ENCODE results near the gene CST3. TPM values are rescaled to one million over a fixed set of nuclear protein-coding genes. Genes with fewer than 3 reads are reported as not detected.

CST3 gene
- total RNA-seq, 1 donor from 2014 or later: 1,106 TPM

DNA sequence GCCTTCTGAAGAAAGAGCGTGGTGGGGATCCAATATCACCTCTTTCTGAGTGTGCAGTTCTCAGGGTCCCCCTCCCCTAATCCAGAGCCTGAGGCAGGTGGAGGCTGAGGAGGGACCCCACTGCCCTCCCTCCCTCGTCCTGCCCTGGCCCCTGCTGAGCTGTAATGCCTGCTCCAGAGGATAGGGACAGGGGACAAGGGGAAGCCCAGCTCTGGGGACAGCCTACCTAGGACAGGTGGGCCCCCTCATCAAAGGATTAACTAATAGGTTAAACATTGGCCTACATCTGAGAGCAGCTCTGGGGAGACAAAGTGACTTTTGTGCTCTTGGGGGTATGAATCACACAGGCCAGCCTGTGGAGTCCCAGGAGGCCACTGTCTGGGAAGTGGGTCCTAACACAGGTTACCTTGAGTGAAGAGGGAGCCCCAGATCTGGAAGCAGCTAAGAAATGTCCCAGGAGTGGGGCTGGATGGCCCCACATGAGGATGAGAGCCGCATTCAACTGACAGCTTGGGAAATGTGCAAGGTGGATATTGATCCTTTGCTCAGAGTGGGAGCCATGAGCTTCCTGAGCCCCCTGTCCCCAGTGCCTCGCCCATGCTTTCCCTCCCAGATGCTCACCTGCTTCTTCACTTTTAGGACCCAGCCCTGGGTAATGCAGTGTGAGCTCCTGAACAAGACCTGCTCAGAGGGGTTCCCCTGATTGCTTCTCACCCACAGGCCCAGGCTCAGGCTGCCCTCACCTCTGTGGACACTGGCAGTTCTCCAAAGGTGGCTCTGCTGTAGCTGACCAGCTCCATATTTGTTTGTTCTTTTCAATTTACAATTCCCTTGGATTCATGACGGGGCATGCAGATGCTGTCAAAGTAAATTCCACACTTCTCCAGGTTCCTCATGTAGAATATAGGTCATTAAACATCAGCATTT lies 51.7 kb downstream of the CST3 start:
- Histone ChIP-seq H3K27me3 (no peaks in the 10 kb centered on the region), H3K27ac (no peak overlapping the region), H3K36me3 (no peaks in the 10 kb centered on the region), H3K4me3 (no peak overlapping the region), H3K4me1 (no peaks in the 10 kb centered on the region), H3K9me3 (no peaks in the 10 kb centered on the region)
- intact Hi-C loops (cut with DNase I): no loop called here
- TF ChIP-seq POLR2A (IDR thresholded peaks at IDR 0.05) (no peak), POLR2AphosphoS5 (IDR thresholded peaks at IDR 0.05; ENCODE audit: insufficient read depth in 1 of 2, low read depth in 1 of 2) (no peak)
- TF ChIP-seq, protein P1, sequence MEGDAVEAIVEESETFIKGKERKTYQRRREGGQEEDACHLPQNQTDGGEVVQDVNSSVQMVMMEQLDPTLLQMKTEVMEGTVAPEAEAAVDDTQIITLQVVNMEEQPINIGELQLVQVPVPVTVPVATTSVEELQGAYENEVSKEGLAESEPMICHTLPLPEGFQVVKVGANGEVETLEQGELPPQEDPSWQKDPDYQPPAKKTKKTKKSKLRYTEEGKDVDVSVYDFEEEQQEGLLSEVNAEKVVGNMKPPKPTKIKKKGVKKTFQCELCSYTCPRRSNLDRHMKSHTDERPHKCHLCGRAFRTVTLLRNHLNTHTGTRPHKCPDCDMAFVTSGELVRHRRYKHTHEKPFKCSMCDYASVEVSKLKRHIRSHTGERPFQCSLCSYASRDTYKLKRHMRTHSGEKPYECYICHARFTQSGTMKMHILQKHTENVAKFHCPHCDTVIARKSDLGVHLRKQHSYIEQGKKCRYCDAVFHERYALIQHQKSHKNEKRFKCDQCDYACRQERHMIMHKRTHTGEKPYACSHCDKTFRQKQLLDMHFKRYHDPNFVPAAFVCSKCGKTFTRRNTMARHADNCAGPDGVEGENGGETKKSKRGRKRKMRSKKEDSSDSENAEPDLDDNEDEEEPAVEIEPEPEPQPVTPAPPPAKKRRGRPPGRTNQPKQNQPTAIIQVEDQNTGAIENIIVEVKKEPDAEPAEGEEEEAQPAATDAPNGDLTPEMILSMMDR (IDR thresholded peaks at IDR 0.05): no peak
- DNase-seq (ENCODE audit: extremely low spot score in 2 of 2): peak in 1 of 2 donors; percentile 47

DNA sequence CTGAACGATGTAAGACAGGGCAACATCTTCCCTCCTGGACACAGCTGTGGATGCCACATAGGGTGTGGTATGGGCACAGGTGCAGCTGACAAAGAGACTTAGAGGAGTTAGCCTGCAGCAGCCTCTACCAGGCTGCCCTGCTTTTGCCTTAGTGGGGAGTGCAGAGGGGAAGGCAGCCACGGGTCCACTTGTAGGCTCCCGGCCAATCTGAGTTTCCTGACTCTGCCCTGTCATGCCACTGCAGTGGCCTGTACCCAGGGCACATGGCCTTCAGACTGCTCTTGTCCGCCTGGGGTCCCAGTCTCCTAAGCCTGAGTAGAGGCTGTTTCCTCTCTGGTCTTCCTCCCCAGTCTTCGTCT lies 52.3 kb downstream of the CST3 start:
- H3K4me1 ChIP-seq: no peaks in the 10 kb centered on the region
- no peak for DNase-seq (ENCODE audit: extremely low spot score in 2 of 2)
- intact Hi-C loops (cut with DNase I): no loop called here
- H3K9me3 ChIP-seq: no peaks in the 10 kb centered on the region
- H3K36me3 ChIP-seq: no peaks in the 10 kb centered on the region
- TF ChIP-seq POLR2A (IDR thresholded peaks at IDR 0.05) (no peak), POLR2AphosphoS5 (IDR thresholded peaks at IDR 0.05; ENCODE audit: insufficient read depth in 1 of 2, low read depth in 1 of 2) (no peak)
- TF ChIP-seq, protein P1 (IDR thresholded peaks at IDR 0.05): no peak
- no peak overlapping the region for H3K4me3 ChIP-seq
- no peak overlapping the region for H3K27ac ChIP-seq
- no peaks in the 10 kb centered on the region for H3K27me3 ChIP-seq

DNA sequence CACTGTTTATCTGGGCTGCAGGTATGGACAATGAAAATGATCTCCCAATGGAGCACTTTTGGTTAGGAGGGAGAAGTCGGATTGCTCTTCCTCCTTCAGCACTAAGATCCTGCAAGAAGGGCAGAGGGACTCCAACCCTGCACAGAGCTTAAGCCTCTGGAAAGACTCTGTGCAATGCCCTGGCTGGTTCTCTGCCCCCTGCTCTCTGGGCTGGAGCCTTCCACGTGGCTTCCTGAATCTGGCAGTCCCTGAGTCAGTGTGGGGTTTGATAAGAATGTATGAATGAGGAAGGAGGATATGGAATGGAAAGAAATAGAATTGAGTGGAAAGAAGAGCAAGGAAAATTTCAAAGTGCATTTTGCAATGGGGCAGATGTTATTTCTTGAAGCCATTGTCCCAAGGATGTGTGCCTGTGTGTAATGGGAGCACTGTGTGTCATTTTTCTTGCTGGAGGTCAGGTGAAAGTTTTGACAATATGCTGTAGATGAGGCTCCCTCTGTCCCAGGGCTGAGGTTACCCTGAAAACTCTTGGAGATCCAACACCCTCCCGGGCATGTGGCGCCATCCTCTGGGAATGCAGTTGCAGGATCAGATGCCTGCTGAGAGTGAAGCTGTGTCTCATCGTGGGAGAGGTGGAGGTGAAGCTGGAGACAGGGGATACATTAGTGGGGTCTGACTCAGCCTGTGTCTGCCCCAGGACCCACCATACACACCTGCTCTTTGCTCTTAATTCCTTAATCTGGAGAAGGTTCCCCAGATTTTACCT lies 53.1 kb downstream of the CST3 start:
- Histone ChIP-seq H3K36me3 (no peaks in the 10 kb centered on the region), H3K27me3 (no peaks in the 10 kb centered on the region), H3K4me1 (no peaks in the 10 kb centered on the region), H3K4me3 (no peak overlapping the region), H3K9me3 (no peaks in the 10 kb centered on the region), H3K27ac (no peak overlapping the region)
- intact Hi-C loops (cut with DNase I): no loop called here
- no peak for TF ChIP-seq POLR2A (IDR thresholded peaks at IDR 0.05)
- no peak for TF ChIP-seq POLR2AphosphoS5 (IDR thresholded peaks at IDR 0.05; ENCODE audit: insufficient read depth in 1 of 2, low read depth in 1 of 2)
- TF ChIP-seq, protein P1 (IDR thresholded peaks at IDR 0.05): no peak
- DNase-seq (ENCODE audit: extremely low spot score in 2 of 2): no peak

Other genes starting within 250 kb of the CST3 start
- gene NAPB, start 216.5 kb downstream of the CST3 start, total RNA-seq: 28.5 TPM
- not detected for gene CSTL1, start 198.3 kb downstream of the CST3 start, total RNA-seq
- not detected for gene CST11, start 185.1 kb downstream of the CST3 start, total RNA-seq
- not detected for gene CST8, start 146.8 kb downstream of the CST3 start, total RNA-seq
- not detected for gene CST9L, start 69.5 kb downstream of the CST3 start, total RNA-seq
- gene CST9, start 32.0 kb downstream of the CST3 start, total RNA-seq: not detected
- not detected for gene CST4, start 51.1 kb upstream of the CST3 start, total RNA-seq
- not detected for gene CST1, start 113.0 kb upstream of the CST3 start, total RNA-seq
- not detected for gene CST2, start 188.8 kb upstream of the CST3 start, total RNA-seq
- not detected for gene CST5, start 241.8 kb upstream of the CST3 start, total RNA-seq

All from vagina (tissue), 2 donors.